HG03565 (cell line): ENCODE measurements around the gene CST4.
"Not testable (repeated sequence)": the region's sequence is repeated elsewhere in the genome, so short reads cannot be mapped to it uniquely, and the experiment has no call there.

ENCODE experiments used
- ATAC-seq: cut with Tn5 transposase; IDR thresholded peaks from one replicate; pipeline ENCODE4 v1.9.1; 2021; ENCODE audit warnings: mild to moderate bottlenecking, moderate library complexity; ENCODE audit not compliant: unreplicated experiment

The CST4 gene

DNA sequence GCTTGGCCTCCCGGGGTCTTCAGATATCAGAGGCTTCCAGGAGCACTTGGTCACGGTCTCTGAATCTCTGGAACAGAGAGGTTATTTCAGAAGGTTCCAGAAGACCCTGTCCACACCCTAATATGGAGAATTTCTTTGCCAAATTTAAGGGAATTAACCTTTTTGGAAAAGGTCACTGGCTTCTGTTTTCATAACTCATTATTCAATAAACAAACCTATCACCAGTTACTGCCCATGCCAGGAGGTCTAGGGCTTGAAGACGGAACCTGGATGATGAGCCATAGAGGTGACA, 507 bp upstream of the CST4 start:
- no peak for ATAC-seq

DNA sequence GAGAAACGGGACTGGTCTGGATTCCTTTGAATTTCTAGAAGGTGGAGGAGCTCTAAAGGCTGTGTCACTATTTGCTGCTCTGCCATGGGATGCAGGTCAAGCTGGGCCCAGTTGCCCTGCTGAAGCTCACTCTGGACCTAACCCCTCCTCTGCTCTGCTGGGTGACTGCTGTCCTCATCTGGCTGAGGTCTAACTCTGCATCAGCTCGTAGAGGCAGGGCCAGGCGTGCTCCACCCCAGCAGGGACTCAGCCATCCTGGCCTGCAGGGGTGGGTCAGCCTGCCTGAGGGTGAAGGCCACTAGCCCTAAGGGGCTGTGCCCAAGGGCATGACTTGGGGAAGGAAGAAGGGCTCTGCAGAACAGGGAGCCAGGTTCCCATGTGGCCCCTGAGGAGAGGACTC, 852 bp downstream of the CST4 start:
- ATAC-seq = no peak

DNA sequence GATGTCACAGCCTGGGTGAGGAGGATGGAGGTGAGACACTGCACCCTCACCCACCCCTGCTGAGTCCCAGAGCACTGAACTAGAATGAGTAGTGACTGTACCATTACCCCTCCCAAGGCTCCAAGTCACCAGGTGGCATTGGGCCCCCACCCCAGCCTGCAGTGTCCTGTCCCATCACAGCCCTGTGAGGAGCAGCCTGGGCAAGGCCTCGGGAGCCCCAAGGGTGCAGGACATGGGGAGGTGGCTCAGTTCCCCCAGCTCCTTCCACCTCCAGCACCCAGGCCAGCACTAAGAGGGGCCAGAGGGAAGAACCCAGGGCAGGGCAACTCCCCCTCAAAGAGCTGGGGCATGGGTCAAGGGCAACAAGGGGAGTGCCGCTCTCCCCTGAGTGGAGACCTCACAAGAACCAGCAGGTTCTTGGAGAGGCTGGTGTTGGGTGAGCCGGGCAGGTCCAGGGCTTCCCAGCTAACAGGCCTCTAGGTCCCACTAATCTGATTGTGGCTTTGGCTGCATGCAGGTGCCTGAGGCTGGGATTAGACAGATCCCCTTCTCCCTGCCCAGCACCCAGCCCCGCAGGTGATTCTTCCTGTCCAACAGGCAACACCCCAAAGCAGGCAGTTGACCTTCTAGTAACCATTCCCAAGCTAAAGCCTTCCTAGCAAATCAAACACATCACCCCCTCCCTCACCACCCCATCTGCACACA, 2.6 kb downstream of the CST4 start:
- no peak for ATAC-seq

DNA sequence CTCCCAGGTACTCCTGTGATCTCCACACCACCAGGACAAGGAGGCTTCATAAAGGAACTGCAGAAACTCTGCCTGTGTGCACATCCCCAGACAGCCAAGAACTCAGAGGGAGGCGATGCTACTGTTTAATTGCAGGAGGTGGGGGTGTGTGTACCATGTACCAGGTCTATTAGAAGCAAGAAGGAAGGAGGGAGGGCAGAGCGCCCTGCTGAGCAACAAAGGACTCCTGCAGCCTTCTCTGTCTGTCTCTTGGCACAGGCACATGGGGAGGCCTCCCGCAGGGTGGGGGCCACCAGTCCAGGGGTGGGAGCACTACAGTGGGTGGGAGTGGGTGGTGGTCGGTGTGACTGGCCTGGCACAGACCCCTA, 3.3 kb downstream of the CST4 start:
- ATAC-seq = not testable (repeated sequence)

DNA sequence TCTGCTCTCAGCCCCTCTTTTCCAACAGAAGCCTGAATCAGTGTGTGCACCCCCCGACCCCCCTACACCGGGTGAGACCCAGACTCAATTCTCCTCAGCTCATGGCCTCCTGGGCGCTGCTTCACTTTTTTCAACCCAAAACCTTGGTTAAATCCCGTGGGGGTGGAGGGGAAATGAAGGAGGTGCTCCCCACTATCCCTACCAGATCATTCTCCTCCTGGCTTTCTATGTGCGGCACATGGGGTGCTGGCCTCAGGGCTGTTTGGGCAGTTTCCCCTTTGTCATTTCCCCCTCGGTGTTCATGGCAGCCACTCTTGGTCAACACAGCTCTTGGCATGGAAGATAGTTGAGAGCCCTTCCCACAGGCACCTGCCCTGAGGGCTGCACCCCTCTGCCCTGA, 4.6 kb downstream of the CST4 start:
- ATAC-seq = no peak

DNA sequence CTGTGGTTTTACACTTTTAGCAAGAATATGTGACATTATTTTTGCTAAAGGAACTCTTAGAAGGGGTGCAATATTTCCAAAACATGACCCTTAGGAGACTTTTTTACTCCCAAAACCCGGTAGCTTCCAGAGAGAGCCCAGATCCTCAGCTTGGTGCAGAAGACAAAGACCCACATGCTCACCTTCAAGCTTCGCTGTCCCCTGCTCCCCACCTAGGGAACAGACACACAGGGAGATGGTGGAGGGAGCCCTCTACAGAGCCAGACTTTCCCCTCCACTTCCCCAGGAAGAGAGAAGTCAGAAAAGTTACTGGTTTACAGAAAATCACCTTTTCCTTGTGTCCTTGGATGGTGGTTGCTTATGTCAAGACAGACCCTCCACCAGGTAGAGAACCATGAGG, 5.0 kb downstream of the CST4 start:
- no peak for ATAC-seq

DNA sequence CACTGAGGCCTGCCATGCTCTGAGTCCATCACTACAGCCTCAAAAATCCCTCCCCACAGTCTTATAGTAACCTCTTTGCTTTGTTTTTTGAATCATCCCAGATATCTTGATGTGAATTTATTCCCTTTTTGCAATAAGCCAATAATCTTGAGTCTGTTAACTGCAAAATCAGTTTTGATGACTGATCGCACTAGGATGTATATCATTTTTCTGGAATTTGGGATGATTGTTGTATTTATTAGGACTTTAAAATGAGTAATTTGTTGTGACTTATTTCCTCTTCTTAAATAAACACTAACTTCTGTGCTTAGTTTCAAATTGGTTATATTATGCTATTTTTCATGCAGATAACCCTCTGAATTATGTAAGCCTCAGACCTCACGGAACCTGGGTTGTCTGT, 5.6 kb downstream of the CST4 start:
- ATAC-seq = no peak

DNA sequence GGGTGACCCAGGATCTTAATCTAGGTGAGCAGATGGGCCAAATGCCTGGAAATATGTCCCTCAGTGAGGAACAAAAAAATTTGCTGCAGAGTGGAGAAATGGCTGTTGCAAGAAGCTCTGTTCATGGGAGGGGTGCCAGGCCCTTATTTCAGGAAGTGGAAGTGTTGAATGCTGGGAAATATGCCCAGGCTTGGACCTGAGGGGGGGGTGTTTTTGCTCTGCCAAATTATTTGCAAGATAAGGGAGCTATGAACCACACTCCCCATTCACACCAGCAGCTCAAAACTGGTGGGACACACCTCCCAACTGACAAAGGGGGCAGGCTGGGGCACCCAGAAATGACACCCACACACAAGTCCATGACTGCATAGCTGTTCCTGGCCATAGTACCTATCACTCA, 8.7 kb downstream of the CST4 start:
- no peak for ATAC-seq

DNA sequence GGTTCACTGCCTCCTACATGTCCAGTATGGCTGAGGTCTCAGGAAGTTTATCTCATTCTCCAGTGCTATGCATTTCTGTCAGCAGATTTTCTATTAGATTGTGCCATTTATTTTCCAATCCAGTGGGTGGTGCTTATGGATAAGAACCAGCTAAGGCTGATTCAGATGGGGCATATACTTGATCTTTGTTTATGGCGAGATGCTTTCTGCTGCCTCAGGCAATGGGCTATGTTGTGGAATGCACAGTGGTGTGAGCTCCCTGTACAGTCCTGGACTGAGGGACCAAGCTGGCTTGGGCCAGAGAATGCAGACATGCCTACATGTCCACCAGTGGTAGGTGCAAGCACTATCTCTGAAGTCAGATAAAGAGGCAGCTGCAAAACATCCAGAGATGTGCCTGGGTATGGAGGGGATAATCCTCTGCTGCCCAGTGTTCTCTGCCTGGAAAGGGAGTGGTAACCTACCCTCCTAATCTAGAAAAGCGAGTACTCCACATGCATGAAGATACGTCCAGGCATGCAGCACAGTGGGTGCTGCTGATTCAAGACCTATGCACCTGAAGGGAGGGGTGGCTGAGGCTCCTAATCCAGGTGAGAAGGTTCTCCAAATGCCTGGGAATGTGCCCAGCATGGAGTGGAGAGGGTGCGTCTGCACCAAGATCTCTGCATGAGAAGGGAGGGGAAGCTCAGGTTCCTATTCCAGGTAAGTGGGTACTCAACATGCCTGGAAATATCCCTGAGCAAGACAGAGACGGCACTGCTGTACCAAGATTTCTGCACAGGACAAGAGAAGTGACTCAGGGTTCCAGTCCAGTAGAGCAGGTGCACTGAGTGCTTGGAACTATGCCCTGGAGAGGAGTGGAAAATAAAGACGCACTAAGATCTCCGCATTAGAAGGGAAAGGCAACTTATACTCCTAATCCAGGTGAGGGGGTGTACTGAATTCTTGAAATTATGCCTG, 9.4 kb downstream of the CST4 start:
- ATAC-seq = no peak

DNA sequence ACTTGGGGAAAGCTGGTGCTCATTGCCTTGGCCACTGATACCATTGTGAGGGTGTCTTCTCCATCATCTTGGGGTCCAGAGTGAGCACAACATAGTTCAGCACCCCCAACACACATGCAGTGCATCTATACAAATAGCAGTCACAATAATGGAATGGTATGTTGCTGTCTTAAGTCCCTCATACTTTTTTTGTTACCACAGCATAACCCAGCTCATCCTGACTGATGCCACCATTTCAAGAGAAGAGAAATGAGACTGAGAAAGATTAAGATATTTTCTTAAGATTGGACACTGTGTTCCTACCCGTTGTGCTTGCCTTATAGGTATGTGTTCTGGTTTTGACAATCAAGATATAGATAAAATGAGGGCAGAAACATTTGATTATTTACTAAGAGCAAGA, 15.6 kb downstream of the CST4 start:
- ATAC-seq = no peak

DNA sequence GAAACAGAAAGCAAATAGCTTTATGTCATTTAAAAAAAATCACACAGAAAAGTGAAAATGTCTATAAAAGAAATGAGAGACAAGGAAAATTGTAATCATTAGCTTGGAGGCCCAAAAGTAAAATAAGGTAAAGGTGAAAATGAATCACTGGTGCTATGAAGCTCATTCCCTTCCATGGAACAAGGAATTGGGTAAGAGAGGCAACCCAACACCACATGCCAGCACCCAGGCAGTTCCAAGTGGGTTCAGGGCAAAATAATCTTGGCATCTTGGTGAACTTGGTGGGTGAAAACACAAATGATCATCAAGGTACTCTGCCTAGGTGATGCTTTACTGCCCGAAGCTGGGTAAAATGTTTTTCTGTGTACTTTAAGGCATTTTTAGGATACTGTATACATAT, 16.7 kb downstream of the CST4 start:
- ATAC-seq = no peak

DNA sequence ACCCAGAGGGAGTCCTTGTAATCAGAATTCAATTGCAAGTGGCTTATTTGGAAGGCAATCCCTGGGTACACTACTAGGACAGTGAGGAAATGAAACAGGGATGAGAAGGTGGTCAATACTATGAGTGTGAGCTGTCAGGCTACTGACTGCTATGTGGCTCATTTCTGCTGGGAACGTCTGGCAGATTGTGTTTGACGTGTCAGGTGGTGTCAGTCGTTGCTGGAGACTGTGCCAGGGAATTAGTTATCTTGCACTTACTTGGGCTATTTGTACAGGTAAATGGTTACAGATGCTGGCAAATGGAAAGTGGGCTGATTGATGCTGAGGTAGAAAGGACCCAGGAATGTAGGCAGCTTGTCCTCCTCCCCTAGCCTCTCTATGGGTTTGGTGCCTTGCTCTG, 17.4 kb downstream of the CST4 start:
- no peak for ATAC-seq

DNA sequence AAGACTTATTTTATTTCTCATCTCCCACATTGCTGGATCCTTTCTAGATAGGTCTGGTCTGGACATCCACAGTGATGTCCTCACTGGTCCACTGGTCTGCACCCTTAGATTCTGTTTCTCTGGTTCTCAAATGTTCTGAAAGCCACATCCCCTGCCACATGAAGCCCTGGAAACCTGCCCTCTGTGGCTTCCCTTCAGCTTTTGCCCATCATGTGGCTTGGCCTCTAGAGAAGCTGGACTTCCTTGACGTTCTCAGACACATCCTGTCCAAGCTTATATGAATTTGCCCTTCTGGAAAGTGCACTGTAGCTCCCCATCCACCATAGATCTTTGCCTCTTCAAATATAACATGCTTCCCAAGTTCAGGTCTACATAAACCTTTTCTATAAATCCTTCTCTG, 18.5 kb downstream of the CST4 start:
- no peak for ATAC-seq

DNA sequence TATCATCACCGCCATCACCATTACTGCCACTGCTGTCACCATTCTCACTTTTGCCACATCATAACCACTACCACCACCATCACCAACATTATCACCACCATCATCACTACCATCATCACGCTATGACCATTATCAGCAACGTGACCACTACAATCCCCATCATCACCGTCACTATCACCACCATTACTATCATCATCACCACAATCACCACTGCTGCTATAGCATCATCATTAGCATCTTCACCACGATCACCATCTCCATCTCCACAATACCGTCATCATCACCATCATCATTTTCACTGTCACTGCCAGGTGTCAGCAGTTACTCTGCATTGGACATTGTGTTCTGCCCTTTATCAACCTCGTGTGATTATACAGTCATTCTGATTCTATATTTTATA, 19.0 kb downstream of the CST4 start:
- no peak for ATAC-seq

DNA sequence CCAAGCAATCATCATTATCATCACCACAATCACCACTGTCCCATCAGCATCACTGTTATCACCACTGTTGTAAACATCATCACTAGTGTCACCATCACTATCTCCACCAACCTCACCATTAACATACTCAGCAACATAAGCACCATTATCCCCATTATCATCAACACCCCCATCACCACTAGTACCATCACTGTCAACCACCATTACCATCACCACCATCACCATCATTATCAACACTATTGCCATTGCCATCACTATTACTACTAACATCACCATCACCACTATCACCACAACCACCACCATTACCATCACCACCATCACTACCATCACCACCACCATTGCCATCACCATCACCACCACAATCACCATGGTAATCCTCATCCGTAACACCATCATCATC, 19.5 kb downstream of the CST4 start:
- ATAC-seq = no peak

DNA sequence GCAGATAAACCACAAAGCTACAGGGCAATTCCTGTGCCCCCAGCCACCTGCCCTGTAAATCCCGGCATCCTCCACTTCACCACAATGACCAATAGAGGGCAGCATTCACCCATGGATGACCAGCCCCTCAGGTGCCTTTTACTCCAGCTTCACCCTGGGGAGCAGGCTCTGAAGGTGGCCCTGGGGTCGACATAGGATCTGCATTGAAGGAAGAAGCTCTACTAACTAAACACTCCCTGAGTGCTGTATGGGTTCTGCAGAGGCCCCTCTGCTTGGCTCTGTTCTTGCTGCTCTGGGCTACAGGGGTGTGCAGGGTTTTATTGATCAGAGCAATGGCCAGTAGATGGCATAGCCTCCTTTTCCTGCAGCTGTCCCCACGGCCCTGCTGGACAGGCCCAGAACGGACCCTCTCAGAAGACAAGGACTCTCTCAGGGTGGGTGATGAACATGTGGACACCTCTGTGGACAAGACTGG, 20.3 kb downstream of the CST4 start:
- peak; percentile 63 for ATAC-seq

DNA sequence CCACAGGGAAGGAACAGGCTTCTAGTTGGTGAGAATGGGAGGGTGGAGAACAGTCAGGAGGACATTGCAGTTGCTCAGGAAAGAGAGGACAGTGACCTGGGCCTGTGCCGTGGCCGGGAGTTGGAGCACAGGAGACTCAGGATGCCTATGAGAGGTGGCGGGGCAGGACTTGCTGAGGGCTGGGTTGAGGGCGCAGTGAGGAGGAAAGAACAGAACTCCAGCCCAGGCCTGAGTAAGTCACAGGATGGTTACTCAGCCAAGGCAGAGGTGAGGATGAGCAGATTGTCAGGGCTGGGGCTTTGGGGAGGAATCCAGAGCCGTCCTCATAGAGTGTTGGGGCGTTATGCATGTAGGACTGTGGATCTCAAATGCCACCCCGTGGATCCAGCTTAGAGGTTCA, 21.2 kb downstream of the CST4 start:
- ATAC-seq = no peak

DNA sequence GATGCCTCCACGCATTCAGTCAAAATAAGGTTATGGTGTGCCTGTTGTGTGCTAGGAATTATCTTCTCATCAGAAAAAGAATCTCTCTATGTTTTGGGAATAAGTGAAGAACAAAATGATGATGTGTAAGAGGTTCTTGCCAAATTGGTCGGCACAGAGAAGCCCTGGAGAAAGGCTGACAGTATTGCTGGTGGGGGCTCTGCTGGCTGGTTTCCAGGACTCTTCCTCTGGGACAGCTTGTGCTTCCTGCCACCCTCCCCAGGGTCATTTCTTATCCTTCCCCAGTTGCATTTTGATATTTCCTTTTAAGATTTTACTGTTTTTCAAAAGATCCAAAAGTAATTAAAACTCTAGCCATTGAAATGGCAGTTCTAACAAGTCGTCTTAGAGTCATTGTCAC, 22.1 kb downstream of the CST4 start:
- no peak for ATAC-seq

DNA sequence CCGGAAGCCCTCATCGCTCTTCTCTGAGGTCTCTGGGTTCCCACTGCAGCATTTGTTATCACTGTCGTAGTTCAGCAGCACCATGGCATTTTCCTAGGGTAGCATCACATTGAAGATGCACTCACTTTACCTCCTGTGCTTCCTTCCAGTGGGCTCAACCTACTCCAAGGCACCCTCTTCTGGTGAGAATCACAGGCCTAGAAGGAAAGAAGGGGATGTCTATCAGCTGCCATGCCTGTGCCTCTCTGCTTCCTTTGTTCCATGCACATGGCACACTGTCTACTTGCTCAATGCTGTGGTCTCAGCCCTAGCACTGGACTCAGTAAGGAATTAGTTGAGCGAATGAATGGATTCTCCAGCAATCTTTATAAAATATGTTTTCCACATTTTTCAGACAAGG, 22.6 kb downstream of the CST4 start:
- ATAC-seq = no peak

DNA sequence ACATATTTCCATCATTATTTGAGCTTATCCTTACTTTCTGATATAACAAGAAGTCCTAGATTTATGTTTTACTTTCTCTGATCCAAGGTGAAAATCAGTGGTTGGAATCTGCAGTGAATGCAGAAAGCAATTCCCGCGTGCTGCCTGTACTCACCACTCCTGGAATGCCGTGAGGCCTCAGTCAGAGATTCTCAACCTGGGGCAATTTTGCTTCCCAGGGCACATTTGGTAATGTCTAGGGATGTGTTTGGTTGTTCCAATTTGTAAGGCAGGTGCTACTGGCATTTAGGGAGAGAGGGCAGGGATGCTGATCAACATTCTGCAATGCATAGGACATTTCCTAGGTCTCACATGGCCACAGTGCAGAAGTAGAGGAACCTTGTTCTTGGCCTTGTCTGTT, 23.9 kb downstream of the CST4 start:
- no peak for ATAC-seq

DNA sequence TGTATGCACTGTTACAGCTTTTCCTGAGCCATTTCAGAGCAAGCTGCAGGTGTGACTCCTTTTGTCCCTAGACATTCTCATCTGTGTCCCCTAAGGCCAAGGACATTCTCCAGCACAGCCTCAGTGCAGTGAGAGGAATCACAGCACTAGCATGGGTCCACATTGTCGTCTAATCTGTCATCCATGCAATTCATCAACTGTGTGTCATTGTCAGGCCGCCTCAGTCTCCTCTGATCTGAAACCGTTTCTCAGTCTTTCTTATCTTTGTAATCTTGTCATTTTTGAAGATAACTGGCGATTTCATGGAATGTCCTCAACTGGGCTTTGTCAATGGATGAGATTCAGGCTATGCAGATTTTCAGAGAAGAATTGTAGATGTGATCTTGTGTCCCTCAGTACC, 24.8 kb downstream of the CST4 start:
- not testable (repeated sequence) for ATAC-seq

DNA sequence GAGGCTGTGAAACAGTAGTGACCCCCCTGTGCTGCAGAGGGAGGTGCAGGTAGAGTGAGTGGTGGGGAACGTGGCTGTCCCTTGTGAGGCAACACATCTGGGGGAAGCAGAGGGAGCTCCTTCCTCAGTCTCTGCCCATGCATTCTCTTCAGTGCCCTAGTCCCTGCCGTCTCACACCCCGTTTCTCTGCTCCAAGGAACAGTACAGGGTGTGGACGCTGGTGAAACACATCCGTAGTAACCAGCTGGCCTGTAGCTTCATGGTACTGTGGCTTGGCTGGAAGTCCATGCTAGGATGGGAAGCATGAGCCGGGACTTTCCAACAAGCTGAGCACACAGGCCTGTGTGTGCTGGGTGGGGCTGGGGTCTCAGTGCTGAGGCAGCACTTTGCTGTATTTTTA, 25.7 kb downstream of the CST4 start:
- ATAC-seq = no peak
